ENCODE measurements around the gene RNF214.

DNA sequence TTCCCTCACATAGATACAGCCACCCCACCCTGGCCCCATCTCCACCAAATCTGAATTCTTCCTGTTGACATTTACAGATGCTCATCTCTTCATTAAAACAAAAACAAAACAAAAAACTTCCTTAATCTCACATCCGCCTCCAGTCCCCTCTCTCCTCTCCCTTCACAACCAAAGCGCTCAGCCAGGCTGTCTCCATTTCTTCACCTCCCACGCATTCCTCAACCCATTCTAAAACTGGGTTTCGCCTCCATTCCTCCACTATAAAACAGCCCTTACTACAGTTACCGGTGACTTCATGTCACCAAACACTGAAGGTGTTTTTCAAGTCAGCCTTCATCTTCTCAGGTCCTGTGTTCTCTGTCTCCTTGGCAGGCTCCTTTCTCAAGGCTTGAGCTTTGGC is 68.3 kb downstream of the RNF214 start:
- TF ChIP-seq, protein P1, sequence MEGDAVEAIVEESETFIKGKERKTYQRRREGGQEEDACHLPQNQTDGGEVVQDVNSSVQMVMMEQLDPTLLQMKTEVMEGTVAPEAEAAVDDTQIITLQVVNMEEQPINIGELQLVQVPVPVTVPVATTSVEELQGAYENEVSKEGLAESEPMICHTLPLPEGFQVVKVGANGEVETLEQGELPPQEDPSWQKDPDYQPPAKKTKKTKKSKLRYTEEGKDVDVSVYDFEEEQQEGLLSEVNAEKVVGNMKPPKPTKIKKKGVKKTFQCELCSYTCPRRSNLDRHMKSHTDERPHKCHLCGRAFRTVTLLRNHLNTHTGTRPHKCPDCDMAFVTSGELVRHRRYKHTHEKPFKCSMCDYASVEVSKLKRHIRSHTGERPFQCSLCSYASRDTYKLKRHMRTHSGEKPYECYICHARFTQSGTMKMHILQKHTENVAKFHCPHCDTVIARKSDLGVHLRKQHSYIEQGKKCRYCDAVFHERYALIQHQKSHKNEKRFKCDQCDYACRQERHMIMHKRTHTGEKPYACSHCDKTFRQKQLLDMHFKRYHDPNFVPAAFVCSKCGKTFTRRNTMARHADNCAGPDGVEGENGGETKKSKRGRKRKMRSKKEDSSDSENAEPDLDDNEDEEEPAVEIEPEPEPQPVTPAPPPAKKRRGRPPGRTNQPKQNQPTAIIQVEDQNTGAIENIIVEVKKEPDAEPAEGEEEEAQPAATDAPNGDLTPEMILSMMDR (IDR thresholded peaks at IDR 0.05): no peak
- no peak for TF ChIP-seq POLR2A (IDR thresholded peaks at IDR 0.05)
